ENCODE results near the gene PADI3.

DNA sequence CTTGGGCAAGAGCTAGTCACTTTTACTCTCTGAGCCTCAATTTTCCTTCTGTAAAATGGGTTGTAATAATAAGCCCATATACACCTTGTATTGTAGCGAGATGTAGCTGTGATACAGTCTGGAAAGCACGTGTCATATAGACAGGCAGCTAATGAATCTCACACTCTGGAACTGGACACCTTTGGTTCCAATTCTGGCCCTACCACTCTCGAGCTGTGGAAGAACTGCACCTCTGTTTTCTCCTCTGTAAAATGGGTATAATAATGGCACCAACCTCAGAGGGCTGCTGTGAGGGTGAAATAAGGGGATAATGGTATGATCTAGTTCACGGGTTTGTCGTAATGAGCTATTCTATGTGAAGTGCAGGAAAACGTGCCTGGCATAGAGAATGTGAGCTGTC lies 58.4 kb downstream of the PADI3 start:
- TF ChIP-seq, protein P1, sequence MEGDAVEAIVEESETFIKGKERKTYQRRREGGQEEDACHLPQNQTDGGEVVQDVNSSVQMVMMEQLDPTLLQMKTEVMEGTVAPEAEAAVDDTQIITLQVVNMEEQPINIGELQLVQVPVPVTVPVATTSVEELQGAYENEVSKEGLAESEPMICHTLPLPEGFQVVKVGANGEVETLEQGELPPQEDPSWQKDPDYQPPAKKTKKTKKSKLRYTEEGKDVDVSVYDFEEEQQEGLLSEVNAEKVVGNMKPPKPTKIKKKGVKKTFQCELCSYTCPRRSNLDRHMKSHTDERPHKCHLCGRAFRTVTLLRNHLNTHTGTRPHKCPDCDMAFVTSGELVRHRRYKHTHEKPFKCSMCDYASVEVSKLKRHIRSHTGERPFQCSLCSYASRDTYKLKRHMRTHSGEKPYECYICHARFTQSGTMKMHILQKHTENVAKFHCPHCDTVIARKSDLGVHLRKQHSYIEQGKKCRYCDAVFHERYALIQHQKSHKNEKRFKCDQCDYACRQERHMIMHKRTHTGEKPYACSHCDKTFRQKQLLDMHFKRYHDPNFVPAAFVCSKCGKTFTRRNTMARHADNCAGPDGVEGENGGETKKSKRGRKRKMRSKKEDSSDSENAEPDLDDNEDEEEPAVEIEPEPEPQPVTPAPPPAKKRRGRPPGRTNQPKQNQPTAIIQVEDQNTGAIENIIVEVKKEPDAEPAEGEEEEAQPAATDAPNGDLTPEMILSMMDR (IDR thresholded peaks at IDR 0.05), result no peak
- no peak for TF ChIP-seq POLR2A (IDR thresholded peaks at IDR 0.05)

Data from heart left ventricle (tissue), 13 donors.